HUES48 (cell line): ENCODE measurements around the gene SCYGR8.
"Not testable (repeated sequence)": the region's sequence is repeated elsewhere in the genome, so short reads cannot be mapped to it uniquely, and the experiment has no call there.

Experiments
- H3K27ac ChIP-seq: one replicate; pipeline ENCODE4 v1.7.0; 2013; ENCODE audit warnings: low read depth, low read length, inconsistent platforms
- H3K27me3 ChIP-seq: 2 replicates; pipeline ENCODE4 v1.6.1; 2013; ENCODE audit warnings: mild to moderate bottlenecking, low read length; ENCODE audit not compliant: control insufficient read depth, insufficient read depth
- H3K36me3 ChIP-seq: 2 replicates; pipeline ENCODE4 v1.6.1; 2013; ENCODE audit warnings: low read length; ENCODE audit not compliant: control insufficient read depth, insufficient read depth
- H3K4me1 ChIP-seq: 2 replicates; pipeline ENCODE4 v1.6.1; 2013; ENCODE audit warnings: mild to moderate bottlenecking, low read length; ENCODE audit not compliant: control insufficient read depth, insufficient read depth
- H3K4me3 ChIP-seq: 2 replicates; pipeline ENCODE4 v1.5.1; 2013; ENCODE audit warnings: mild to moderate bottlenecking, low read depth, low read length
- H3K9ac ChIP-seq: 2 replicates; pipeline ENCODE4 v1.6.1; 2013; ENCODE audit warnings: mild to moderate bottlenecking, low read depth, low read length, moderate library complexity
- H3K9me3 ChIP-seq: 2 replicates; pipeline ENCODE4 v1.6.1; 2013; ENCODE audit warnings: low read length; ENCODE audit not compliant: control insufficient read depth, insufficient read depth

Gene SCYGR8

GRCh38 chr2:227719641-227720040 is 26.1 kb upstream of the SCYGR8 start:
- Histone ChIP-seq H3K9ac (no peak overlapping the region), H3K4me3 (no peak overlapping the region), H3K27me3 (peaks cover 6% of the 10 kb centered on the region), H3K36me3 (no peaks in the 10 kb centered on the region), H3K27ac (no peak overlapping the region), H3K4me1 (peaks cover 18% of the 10 kb centered on the region), H3K9me3 (no peaks in the 10 kb centered on the region)

GRCh38 chr2:227720680-227721079 is 25.0 kb upstream of the SCYGR8 start:
- Histone ChIP-seq H3K9ac (no peak overlapping the region), H3K4me3 (no peak overlapping the region), H3K36me3 (no peaks in the 10 kb centered on the region), H3K27ac (no peak overlapping the region), H3K4me1 (peaks cover 18% of the 10 kb centered on the region), H3K27me3 (peaks cover 6% of the 10 kb centered on the region), H3K9me3 (no peaks in the 10 kb centered on the region)

- not testable (repeated sequence) for H3K4me1 ChIP-seq, H3K9ac ChIP-seq, H3K27ac ChIP-seq, H3K4me3 ChIP-seq, H3K9me3 ChIP-seq, H3K27me3 ChIP-seq, H3K36me3 ChIP-seq
Measured at GRCh38 chr2:227722821-227723220, 22.9 kb upstream of the SCYGR8 start.

GRCh38 chr2:227724394-227725039 is 21.2 kb upstream of the SCYGR8 start, which contains the start of gene SCYGR6:
SCYGR6 (minus strand) TSS chr2:227724757; CDS start chr2:227724757, 0 bp downstream.
- Histone ChIP-seq H3K27ac (no peak within 1 kb of the TSS), H3K36me3 (no peaks in the 10 kb centered on the region), H3K27me3 (no peaks in the 10 kb centered on the region), H3K4me1 (no peaks in the 10 kb centered on the region), H3K9ac (no peak within 1 kb of the TSS), H3K9me3 (no peaks in the 10 kb centered on the region), H3K4me3 (no peak within 1 kb of the TSS)

GRCh38 chr2:227728035-227728434 is 17.7 kb upstream of the SCYGR8 start, which contains the start of gene SCYGR7:
SCYGR7 (plus strand) TSS chr2:227728335; CDS start chr2:227728335, 0 bp downstream.
- H3K9me3 ChIP-seq: no peaks in the 10 kb centered on the region
- H3K4me1 ChIP-seq: no peaks in the 10 kb centered on the region
- H3K36me3 ChIP-seq: no peaks in the 10 kb centered on the region
- H3K4me3 ChIP-seq: no peak within 1 kb of the TSS
- H3K27ac ChIP-seq: no peak within 1 kb of the TSS
- H3K9ac ChIP-seq: no peak within 1 kb of the TSS
- no peaks in the 10 kb centered on the region for H3K27me3 ChIP-seq

GRCh38 chr2:227739351-227739750 is 6.3 kb upstream of the SCYGR8 start:
- no peaks in the 10 kb centered on the region for H3K27me3 ChIP-seq
- H3K4me3 ChIP-seq: no peak overlapping the region
- no peaks in the 10 kb centered on the region for H3K9me3 ChIP-seq
- no peak overlapping the region for H3K27ac ChIP-seq
- no peaks in the 10 kb centered on the region for H3K36me3 ChIP-seq
- no peaks in the 10 kb centered on the region for H3K4me1 ChIP-seq
- H3K9ac ChIP-seq: no peak overlapping the region

- H3K4me1 ChIP-seq, H3K27me3 ChIP-seq, H3K4me3 ChIP-seq, H3K9ac ChIP-seq, H3K36me3 ChIP-seq, H3K9me3 ChIP-seq, H3K27ac ChIP-seq: not testable (repeated sequence)
Measured at GRCh38 chr2:227740705-227741104, 5.0 kb upstream of the SCYGR8 start.

GRCh38 chr2:227748079-227748478 is 2.4 kb downstream of the SCYGR8 start:
- no peaks in the 10 kb centered on the region for H3K4me1 ChIP-seq
- no peaks in the 10 kb centered on the region for H3K9me3 ChIP-seq
- no peaks in the 10 kb centered on the region for H3K27me3 ChIP-seq
- H3K27ac ChIP-seq: no peak overlapping the region
- H3K36me3 ChIP-seq: no peaks in the 10 kb centered on the region
- H3K4me3 ChIP-seq: no peak overlapping the region
- no peak overlapping the region for H3K9ac ChIP-seq

- H3K36me3 ChIP-seq, H3K27me3 ChIP-seq, H3K27ac ChIP-seq, H3K4me3 ChIP-seq, H3K9me3 ChIP-seq, H3K9ac ChIP-seq: not testable (repeated sequence)
- peaks cover 14% of the 10 kb centered on the region for H3K4me1 ChIP-seq
Measured at GRCh38 chr2:227756261-227756660, 10.6 kb downstream of the SCYGR8 start.

GRCh38 chr2:227759411-227760118 is 13.9 kb downstream of the SCYGR8 start:
- Histone ChIP-seq H3K4me3 (no peak overlapping the region), H3K36me3 (no peaks in the 10 kb centered on the region), H3K4me1 (peaks cover 14% of the 10 kb centered on the region), H3K9ac (no peak overlapping the region), H3K9me3 (no peaks in the 10 kb centered on the region), H3K27ac (peak overlapping the region; percentile 53), H3K27me3 (no peaks in the 10 kb centered on the region)

- H3K36me3 ChIP-seq: no peaks in the 10 kb centered on the region
- no peak overlapping the region for H3K9ac ChIP-seq
- no peak overlapping the region for H3K27ac ChIP-seq
- H3K9me3 ChIP-seq: no peaks in the 10 kb centered on the region
- H3K27me3 ChIP-seq: no peaks in the 10 kb centered on the region
- H3K4me1 ChIP-seq: peaks cover 14% of the 10 kb centered on the region
- no peak overlapping the region for H3K4me3 ChIP-seq
Measured at GRCh38 chr2:227761740-227762476, 16.2 kb downstream of the SCYGR8 start.
